ENCODE measurements around the gene PRR36. TPM values are rescaled to one million over a fixed set of nuclear protein-coding genes. Genes with fewer than 3 reads are reported as not detected.
A peak's percentile ranks its signal among the peaks of the same experiment; 100 is the strongest.
"Not testable (repeated sequence)": the region's sequence is repeated elsewhere in the genome, so short reads cannot be mapped to it uniquely, and the experiment has no call there.

PRR36 gene
- total RNA-seq, 1 experiment from 2014 or later: 0.26 TPM

DNA sequence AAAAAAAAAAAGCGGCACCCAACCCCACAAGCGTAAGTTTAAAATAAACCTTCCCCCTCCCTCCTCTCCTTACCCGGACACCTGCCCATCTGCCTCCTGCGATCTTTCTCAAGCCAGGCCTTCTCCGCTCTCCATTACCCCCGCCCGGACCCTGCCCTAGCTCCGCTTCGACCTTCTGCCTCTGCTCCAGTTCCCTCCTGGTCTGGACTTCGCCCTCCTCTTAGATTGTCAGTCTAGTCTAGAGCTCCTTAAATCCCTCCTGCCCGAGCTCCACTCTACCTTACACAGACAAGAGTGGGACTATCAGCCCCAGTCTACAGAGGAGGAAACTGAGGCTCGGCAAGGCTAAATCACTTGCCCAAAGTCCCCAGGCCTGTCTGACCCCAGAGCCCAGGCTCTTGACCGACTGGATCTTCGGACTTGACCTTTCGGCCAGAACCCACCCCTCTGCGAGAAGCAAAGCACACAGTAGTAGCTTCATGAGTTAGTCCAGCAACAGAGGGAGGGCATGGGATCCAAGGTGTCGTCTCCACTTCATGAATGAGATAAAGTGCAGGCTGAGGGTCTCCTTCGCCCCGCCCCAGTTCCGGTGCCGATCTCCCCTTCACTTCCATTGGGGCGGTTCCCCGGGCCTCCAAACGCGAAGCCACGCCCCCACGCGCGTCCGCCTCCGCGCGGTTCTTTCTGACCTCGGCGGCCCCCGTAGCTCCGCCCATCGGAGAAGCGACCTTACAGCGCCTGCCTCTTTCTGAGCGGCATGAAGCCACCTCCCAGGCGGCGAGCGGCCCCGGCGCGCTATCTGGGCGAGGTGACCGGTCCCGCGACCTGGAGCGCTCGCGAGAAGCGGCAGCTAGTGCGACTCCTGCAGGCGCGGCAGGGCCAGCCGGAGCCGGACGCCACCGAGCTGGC, 45.7 kb upstream of the PRR36 start, which contains the start of gene SNAPC2:
TSS of gene SNAPC2 (plus strand) at position 729 of the 909 bp plus-strand sequence. CDS start at position 758, 29 bp downstream.
- CTCF ChIA-PET: interaction anchor here (0.5 to 3.6 kb wide), 9 partner anchors 9 to 242 kb away, joined by 3 to 15 read pairs (median 4); partner anchors contain the start of gene TIMM44
- peaks cover 19% of the 10 kb centered on the region for H3K4me1 Mint-ChIP-seq (ENCODE audit: insufficient read depth, unreplicated experiment)
- POLR2A ChIA-PET: interaction anchor here (0.5 to 2.5 kb wide), 18 partner anchors 10 to 850 kb away, joined by 3 to 61 read pairs (median 4); partner anchors contain the start of genes LRRC8E, MAP2K7, TIMM44 and ZNF557
- no peaks in the 10 kb centered on the region for H3K9me3 Mint-ChIP-seq (ENCODE audit: unreplicated experiment)
- H3K27ac Mint-ChIP-seq (ENCODE audit: low read depth, unreplicated experiment): peak within 1 kb of the TSS; percentile 59
- DNase-seq (ENCODE audit: unreplicated experiment): peak; percentile 94
- intact Hi-C loops (cut with micrococcal nuclease): loop anchor here (5.0 kb wide), 1 partner anchor 53 kb away; no protein-coding TSS in a partner anchor
- TF ChIP-seq, protein P1, sequence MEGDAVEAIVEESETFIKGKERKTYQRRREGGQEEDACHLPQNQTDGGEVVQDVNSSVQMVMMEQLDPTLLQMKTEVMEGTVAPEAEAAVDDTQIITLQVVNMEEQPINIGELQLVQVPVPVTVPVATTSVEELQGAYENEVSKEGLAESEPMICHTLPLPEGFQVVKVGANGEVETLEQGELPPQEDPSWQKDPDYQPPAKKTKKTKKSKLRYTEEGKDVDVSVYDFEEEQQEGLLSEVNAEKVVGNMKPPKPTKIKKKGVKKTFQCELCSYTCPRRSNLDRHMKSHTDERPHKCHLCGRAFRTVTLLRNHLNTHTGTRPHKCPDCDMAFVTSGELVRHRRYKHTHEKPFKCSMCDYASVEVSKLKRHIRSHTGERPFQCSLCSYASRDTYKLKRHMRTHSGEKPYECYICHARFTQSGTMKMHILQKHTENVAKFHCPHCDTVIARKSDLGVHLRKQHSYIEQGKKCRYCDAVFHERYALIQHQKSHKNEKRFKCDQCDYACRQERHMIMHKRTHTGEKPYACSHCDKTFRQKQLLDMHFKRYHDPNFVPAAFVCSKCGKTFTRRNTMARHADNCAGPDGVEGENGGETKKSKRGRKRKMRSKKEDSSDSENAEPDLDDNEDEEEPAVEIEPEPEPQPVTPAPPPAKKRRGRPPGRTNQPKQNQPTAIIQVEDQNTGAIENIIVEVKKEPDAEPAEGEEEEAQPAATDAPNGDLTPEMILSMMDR (IDR thresholded peaks at IDR 0.05; ENCODE audit: unreplicated experiment): no peak
- BruUV-seq (replicated peaks): no TSS peak
- H3K27me3 Mint-ChIP-seq (ENCODE audit: insufficient read depth, unreplicated experiment): no peaks in the 10 kb centered on the region
- peaks cover 27% of the 10 kb centered on the region for H3K36me3 Mint-ChIP-seq (ENCODE audit: insufficient read depth, unreplicated experiment)
- H3K4me3 Mint-ChIP-seq (ENCODE audit: unreplicated experiment): peak within 1 kb of the TSS; percentile 88

DNA sequence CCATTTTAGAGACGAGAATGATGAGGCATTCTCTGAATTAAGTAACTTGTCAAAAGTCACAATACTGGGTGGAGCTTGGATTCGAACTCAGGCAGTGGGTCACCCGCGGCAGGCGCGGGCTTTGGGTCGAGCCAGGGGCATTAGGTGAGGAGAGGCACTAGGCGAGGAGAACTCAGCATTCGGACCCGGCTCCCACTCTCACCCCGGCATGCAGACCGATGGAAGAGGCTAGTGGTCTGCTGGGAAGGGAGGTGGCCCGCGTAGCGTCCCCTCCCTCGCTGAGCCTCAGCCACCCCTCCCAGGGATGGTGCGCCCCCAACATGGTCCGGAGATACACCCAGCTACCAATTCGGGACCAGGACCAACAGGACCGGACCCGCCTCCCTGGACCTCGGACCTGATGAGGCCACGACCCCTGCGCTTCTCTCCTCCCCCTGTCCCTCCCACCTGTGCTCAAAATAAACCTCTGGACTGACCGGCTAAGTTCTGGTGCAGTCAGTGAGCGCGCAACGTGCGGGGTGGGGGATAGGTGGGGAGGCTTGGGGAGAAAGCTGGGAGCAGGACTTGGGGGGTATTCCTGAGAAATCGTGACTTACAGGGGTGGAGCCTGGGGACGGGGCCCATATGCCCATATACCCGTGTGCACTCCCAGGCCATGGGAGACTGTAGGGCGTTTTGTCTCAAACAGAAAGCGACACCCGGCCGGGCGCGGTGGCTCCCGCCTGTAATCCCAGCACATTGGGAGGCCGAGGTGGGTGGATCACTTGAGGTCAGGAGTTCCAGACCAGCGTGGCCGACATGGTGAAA, 44.6 kb upstream of the PRR36 start:
- Mint-ChIP-seq H3K4me1 (ENCODE audit: insufficient read depth, unreplicated experiment) (peaks cover 19% of the 10 kb centered on the region), H3K27me3 (ENCODE audit: insufficient read depth, unreplicated experiment) (no peaks in the 10 kb centered on the region), H3K4me3 (ENCODE audit: unreplicated experiment) (no peak overlapping the region), H3K27ac (ENCODE audit: low read depth, unreplicated experiment) (no peak overlapping the region), H3K36me3 (ENCODE audit: insufficient read depth, unreplicated experiment) (peaks cover 27% of the 10 kb centered on the region), H3K9me3 (ENCODE audit: unreplicated experiment) (no peaks in the 10 kb centered on the region)
- TF ChIP-seq, protein P1 (IDR thresholded peaks at IDR 0.05; ENCODE audit: unreplicated experiment): no peak
- no peak for DNase-seq (ENCODE audit: unreplicated experiment)
- BruUV-seq (replicated peaks): no TSS peak
- intact Hi-C loops (cut with micrococcal nuclease): no loop called here
- CTCF ChIA-PET: interaction anchor here (0.5 to 2.6 kb wide), 3 partner anchors 10 to 241 kb away, joined by 3 to 7 read pairs (median 3); no protein-coding TSS in a partner anchor
- POLR2A ChIA-PET: interaction anchor here (0.5 to 3.7 kb wide), 6 partner anchors 10 to 849 kb away, joined by 3 to 61 read pairs (median 12); partner anchors contain the start of genes MAP2K7 and ZNF557

DNA sequence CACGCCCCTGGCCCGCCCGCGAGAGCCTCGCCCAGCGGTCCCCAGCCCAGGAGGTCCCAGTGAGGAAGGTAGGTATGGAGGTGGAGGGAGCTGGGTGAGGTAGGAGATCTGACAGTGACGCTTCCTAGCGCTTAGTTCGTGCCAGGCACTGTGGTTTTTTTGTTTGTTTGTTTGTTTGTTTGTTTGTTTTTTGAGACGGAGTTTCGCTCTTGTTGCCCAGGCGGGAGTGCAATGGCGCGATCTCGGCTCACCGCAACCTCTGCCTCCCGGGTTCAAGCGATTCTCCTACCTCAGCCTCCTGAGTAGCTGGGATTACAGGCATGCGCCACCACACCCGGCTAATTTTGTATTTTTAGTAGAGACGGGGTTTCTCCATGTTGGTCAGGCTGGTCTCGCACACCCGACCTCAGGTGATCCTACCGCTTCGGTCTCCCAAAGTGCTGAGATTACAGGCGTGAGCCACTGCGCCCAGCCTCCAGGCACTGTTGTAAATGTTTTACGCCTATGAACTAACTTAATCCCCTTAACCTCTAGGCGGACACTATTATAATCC, 43.9 kb upstream of the PRR36 start:
- H3K27me3 Mint-ChIP-seq (ENCODE audit: insufficient read depth, unreplicated experiment); H3K27ac Mint-ChIP-seq (ENCODE audit: low read depth, unreplicated experiment); intact Hi-C loops (cut with micrococcal nuclease); DNase-seq (ENCODE audit: unreplicated experiment); H3K4me3 Mint-ChIP-seq (ENCODE audit: unreplicated experiment); BruUV-seq (replicated peaks); H3K9me3 Mint-ChIP-seq (ENCODE audit: unreplicated experiment): not testable (repeated sequence)
- Mint-ChIP-seq H3K36me3 (ENCODE audit: insufficient read depth, unreplicated experiment) (peaks cover 29% of the 10 kb centered on the region), H3K4me1 (ENCODE audit: insufficient read depth, unreplicated experiment) (peaks cover 19% of the 10 kb centered on the region)
- CTCF ChIA-PET: interaction anchor here (1.1 to 1.7 kb wide), 2 partner anchors 12 to 48 kb away, joined by 3 to 6 read pairs; no protein-coding TSS in a partner anchor
- POLR2A ChIA-PET: interaction anchor here (0.6 to 3.7 kb wide), 4 partner anchors 10 to 214 kb away, joined by 3 to 20 read pairs (median 4); partner anchors contain the start of gene MAP2K7
